ENCODE measurements around the gene TNFSF9. TPM values are rescaled to one million over a fixed set of nuclear protein-coding genes. Genes with fewer than 3 reads are reported as not detected.
A peak's percentile ranks its signal among the peaks of the same experiment; 100 is the strongest.

The TNFSF9 gene
- total RNA-seq, 2 experiments from 2014 or later: 20.9 to 22.3 TPM

DNA sequence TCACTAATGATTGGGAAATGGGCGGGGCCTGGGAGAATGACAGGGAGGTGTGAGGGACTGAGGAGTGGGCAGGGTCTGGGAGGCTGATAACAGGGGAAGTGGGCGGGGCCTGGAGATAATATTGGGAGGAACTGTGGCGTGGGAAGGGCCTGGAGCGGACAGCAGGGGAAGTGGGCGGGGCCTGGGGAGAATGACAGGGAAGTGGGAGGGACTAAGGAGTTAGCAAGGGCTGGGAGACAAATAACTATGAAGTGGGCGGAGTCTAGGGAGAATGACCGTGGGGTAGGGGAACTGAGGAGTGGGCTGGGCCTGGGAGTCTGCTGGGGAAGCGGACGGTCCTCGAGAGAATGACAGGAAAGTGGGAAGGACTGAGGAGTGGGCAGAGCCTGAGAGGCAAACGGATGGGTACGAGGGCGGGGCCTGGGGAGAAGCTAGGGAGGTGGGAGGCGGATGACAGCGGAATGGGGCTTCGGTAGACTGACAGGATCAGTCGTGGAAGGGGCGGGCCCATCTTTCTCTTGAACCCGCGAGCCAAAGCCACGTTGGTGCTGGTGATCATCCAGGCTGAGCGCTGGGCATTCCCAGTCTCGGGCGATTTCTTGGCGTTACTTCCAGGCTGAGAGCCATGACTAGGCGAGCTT is 14.7 kb upstream of the TNFSF9 start:
- H2AFZ ChIP-seq (ENCODE audit: low read length): peak overlapping the region; percentile 51
- H4K20me1 ChIP-seq (ENCODE audit: insufficient read depth, low read length): no peaks in the 10 kb centered on the region
- ChIA-PET CTCF (ENCODE audit: unreplicated experiment) (no interaction called here), POLR2A (interaction anchor here (0.6 to 1.4 kb wide), 5 partner anchors 15 to 114 kb away, joined by 3 to 4 read pairs (median 4); partner anchors contain the start of gene TNFSF9)
- no peaks in the 10 kb centered on the region for H3K9me2 ChIP-seq (ENCODE audit: insufficient read depth, low read length)
- peak; percentile 96 for DNase-seq (ENCODE audit: low spot score)
- TF ChIP-seq CTCF (conservative IDR thresholded peaks at IDR 0.05; ENCODE audit: low read length) (no peak), EZH2phosphoT487 (IDR thresholded peaks at IDR 0.05; ENCODE audit: borderline replicate concordance, low read depth, low read length) (no peak)
- H3K79me2 ChIP-seq (ENCODE audit: insufficient read depth, low read depth, low read length): no peaks in the 10 kb centered on the region
- intact Hi-C loops (cut with micrococcal nuclease; ENCODE audit: unreplicated experiment): loop anchor here (1.0 to 2.0 kb wide), 5 partner anchors 74 to 347 kb away; partner anchors contain the start of gene GPR108
- peak overlapping the region; percentile 90 for H3K27ac ChIP-seq (ENCODE audit: low read depth, low read length, poor library complexity, severe bottlenecking)
- H3K9me3 ChIP-seq (ENCODE audit: low read length): no peaks in the 10 kb centered on the region
- peaks cover 46% of the 10 kb centered on the region for H3K4me1 ChIP-seq (ENCODE audit: insufficient read depth, low read length, poor library complexity, severe bottlenecking)
- H3K36me3 ChIP-seq (ENCODE audit: insufficient read depth, low read length): no peaks in the 10 kb centered on the region
- BruUV-seq (replicated peaks): no TSS peak
- H3K4me2 ChIP-seq (ENCODE audit: low read length): peak overlapping the region; percentile 77
- peak overlapping the region; percentile 70 for H3K4me3 ChIP-seq (ENCODE audit: low read depth, low read length, poor library complexity, severe bottlenecking)

DNA sequence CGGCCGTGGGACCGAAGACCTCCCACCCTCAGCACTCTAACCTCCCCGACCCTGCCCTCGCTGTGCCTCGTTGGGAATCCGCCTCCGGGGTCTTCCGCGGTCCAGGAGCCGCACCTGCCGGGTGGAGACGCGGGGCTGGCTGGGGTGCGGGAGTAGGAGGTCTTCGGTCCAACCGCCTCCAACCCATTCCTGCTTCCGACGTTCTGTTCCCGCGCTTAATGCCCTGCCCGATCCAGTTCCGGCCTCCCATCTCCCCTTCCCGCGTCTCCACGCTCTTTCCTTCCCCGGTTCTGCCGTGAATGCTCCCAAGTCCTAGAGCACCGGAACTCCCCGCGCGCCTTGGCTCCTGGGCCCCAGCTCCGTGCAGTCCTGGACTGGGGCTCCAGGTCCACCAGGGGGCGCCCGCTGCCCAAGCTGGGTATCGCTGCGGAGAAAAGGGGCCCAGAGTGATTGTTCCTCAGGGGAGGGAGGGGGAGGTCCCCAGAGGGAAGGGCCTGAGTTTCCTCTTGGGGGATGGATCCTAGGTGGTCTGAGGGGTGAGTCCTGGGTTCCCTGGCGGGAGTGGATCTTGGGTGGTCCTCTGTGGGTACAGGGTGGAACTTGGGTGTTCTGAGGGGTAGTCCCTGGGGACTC is 14.1 kb upstream of the TNFSF9 start:
- no TSS peak for BruUV-seq (replicated peaks)
- H4K20me1 ChIP-seq (ENCODE audit: insufficient read depth, low read length): no peaks in the 10 kb centered on the region
- POLR2A ChIA-PET: interaction anchor here (0.6 to 1.6 kb wide), 9 partner anchors 14 to 114 kb away, joined by 3 to 8 read pairs (median 4); partner anchors contain the start of gene TNFSF9
- peak overlapping the region; percentile 90 for H3K27ac ChIP-seq (ENCODE audit: low read depth, low read length, poor library complexity, severe bottlenecking)
- H3K4me2 ChIP-seq (ENCODE audit: low read length): peak overlapping the region; percentile 77
- TF ChIP-seq EZH2phosphoT487 (IDR thresholded peaks at IDR 0.05; ENCODE audit: borderline replicate concordance, low read depth, low read length) (no peak), CTCF (conservative IDR thresholded peaks at IDR 0.05; ENCODE audit: low read length) (peak; percentile 100)
- H3K4me3 ChIP-seq (ENCODE audit: low read depth, low read length, poor library complexity, severe bottlenecking): peak overlapping the region; percentile 70
- H3K79me2 ChIP-seq (ENCODE audit: insufficient read depth, low read depth, low read length): no peaks in the 10 kb centered on the region
- H3K9me2 ChIP-seq (ENCODE audit: insufficient read depth, low read length): no peaks in the 10 kb centered on the region
- no peaks in the 10 kb centered on the region for H3K9me3 ChIP-seq (ENCODE audit: low read length)
- no peaks in the 10 kb centered on the region for H3K36me3 ChIP-seq (ENCODE audit: insufficient read depth, low read length)
- peaks cover 53% of the 10 kb centered on the region for H3K4me1 ChIP-seq (ENCODE audit: insufficient read depth, low read length, poor library complexity, severe bottlenecking)
- intact Hi-C loops (cut with micrococcal nuclease; ENCODE audit: unreplicated experiment): loop anchor here (1.0 to 2.0 kb wide), 5 partner anchors 74 to 347 kb away; partner anchors contain the start of gene GPR108
- H2AFZ ChIP-seq (ENCODE audit: low read length): peak overlapping the region; percentile 51
- CTCF ChIA-PET (ENCODE audit: unreplicated experiment): interaction anchor here (0.6 kb wide), 1 partner anchor 89 kb away, joined by 3 read pairs; no protein-coding TSS in a partner anchor
- DNase-seq (ENCODE audit: low spot score): peak; percentile 98
